ENCODE measurements around the gene KCTD3. TPM values are rescaled to one million over a fixed set of nuclear protein-coding genes. Genes with fewer than 3 reads are reported as not detected.

The KCTD3 gene
- polyA plus RNA-seq, 1 donor (not counting 4 experiments of a cell fraction or from before 2014, with no cell fraction given): 43.4 TPM

- no peak overlapping the region for H2AFZ ChIP-seq (ENCODE audit: control insufficient read depth, low read length)
- H3K4me1 ChIP-seq (ENCODE audit: control insufficient read depth, extremely low read depth, insufficient read depth, low read length): no peaks in the 10 kb centered on the region
- dilution Hi-C loops (cut with MboI; ENCODE audit: extremely low pct_ligation_motif_present, low sequenced_read_pairs): loop anchor here (25.0 kb wide), 2 partner anchors 717 to 867 kb away; no protein-coding TSS in a partner anchor
- H3K79me2 ChIP-seq (ENCODE audit: control insufficient read depth, insufficient read depth, low read length): no peaks in the 10 kb centered on the region
- no peaks in the 10 kb centered on the region for H4K20me1 ChIP-seq (ENCODE audit: control insufficient read depth, extremely low read depth, insufficient read depth, low read length)
- H3K27ac ChIP-seq (ENCODE audit: control insufficient read depth, insufficient read depth, low read length): no peak overlapping the region
- no peak overlapping the region for H3K4me3 ChIP-seq (ENCODE audit: control insufficient read depth in 2 of 3, extremely low read depth in 1 of 3, insufficient read depth in 2 of 3, low read depth in 1 of 3, low read length in 3 of 3)
- TF ChIP-seq CTCF (optimal IDR thresholded peaks at IDR 0.05 in 1 of 3, IDR thresholded peaks at IDR 0.05 in 1 of 3, conservative IDR thresholded peaks at IDR 0.05 in 1 of 3; ENCODE audit: extremely low read depth in 1 of 3, insufficient read depth in 2 of 3, low read length in 3 of 3) (no peak), EZH2 (IDR thresholded peaks at IDR 0.05; ENCODE audit: low read length) (no peak)
- no peaks in the 10 kb centered on the region for H3K36me3 ChIP-seq (ENCODE audit: control insufficient read depth in 2 of 2, extremely low read depth in 1 of 2, insufficient read depth in 2 of 2, low read length in 2 of 2)
- DNase-seq (ENCODE audit: low read depth, low spot score) (no peak), FAIRE-seq (no peak)
- H3K9me1 ChIP-seq (ENCODE audit: control insufficient read depth, extremely low read depth, insufficient read depth, low read length): no peaks in the 10 kb centered on the region
- H3K9me3 ChIP-seq (ENCODE audit: control insufficient read depth, low read depth, low read length): no peaks in the 10 kb centered on the region
- H3K4me2 ChIP-seq (ENCODE audit: control insufficient read depth, extremely low read depth, insufficient read depth, low read depth, low read length): no peak overlapping the region
- H3K27me3 ChIP-seq (ENCODE audit: control insufficient read depth, extremely low read depth, insufficient read depth, low read length): no peaks in the 10 kb centered on the region
- H3K9ac ChIP-seq (ENCODE audit: control insufficient read depth, extremely low read depth, insufficient read depth, low read length): no peak overlapping the region
These were observed 38.0 kb upstream of the KCTD3 start for GRCh38 chr1:215529111-215529510.

- Histone ChIP-seq H2AFZ (ENCODE audit: control insufficient read depth, low read length) (no peak overlapping the region), H3K27me3 (ENCODE audit: control insufficient read depth, extremely low read depth, insufficient read depth, low read length) (no peaks in the 10 kb centered on the region), H3K4me1 (ENCODE audit: control insufficient read depth, extremely low read depth, insufficient read depth, low read length) (no peaks in the 10 kb centered on the region), H4K20me1 (ENCODE audit: control insufficient read depth, extremely low read depth, insufficient read depth, low read length) (no peaks in the 10 kb centered on the region), H3K79me2 (ENCODE audit: control insufficient read depth, insufficient read depth, low read length) (no peaks in the 10 kb centered on the region), H3K27ac (ENCODE audit: control insufficient read depth, insufficient read depth, low read length) (no peak overlapping the region), H3K9me3 (ENCODE audit: control insufficient read depth, low read depth, low read length) (no peaks in the 10 kb centered on the region), H3K4me2 (ENCODE audit: control insufficient read depth, extremely low read depth, insufficient read depth, low read depth, low read length) (no peak overlapping the region), H3K36me3 (ENCODE audit: control insufficient read depth in 2 of 2, extremely low read depth in 1 of 2, insufficient read depth in 2 of 2, low read length in 2 of 2) (no peaks in the 10 kb centered on the region), H3K9ac (ENCODE audit: control insufficient read depth, extremely low read depth, insufficient read depth, low read length) (no peak overlapping the region), H3K9me1 (ENCODE audit: control insufficient read depth, extremely low read depth, insufficient read depth, low read length) (no peaks in the 10 kb centered on the region), H3K4me3 (ENCODE audit: control insufficient read depth in 2 of 3, extremely low read depth in 1 of 3, insufficient read depth in 2 of 3, low read depth in 1 of 3, low read length in 3 of 3) (no peak overlapping the region)
- TF ChIP-seq EZH2 (IDR thresholded peaks at IDR 0.05; ENCODE audit: low read length) (no peak), CTCF (optimal IDR thresholded peaks at IDR 0.05 in 1 of 3, IDR thresholded peaks at IDR 0.05 in 1 of 3, conservative IDR thresholded peaks at IDR 0.05 in 1 of 3; ENCODE audit: extremely low read depth in 1 of 3, insufficient read depth in 2 of 3, low read length in 3 of 3) (no peak)
- no peak for FAIRE-seq
- dilution Hi-C loops (cut with MboI; ENCODE audit: extremely low pct_ligation_motif_present, low sequenced_read_pairs): loop anchor here (25.0 kb wide), 2 partner anchors 717 to 867 kb away; no protein-coding TSS in a partner anchor
- no peak for DNase-seq (ENCODE audit: low read depth, low spot score)
These were observed 37.5 kb upstream of the KCTD3 start for GRCh38 chr1:215529571-215529970.
